Prostate gland (tissue), 2 donors: Measurements from ENCODE around the gene PCNT.

Experiments used
- POLR2A ChIP-seq: fragments of 450-650 bp; IDR thresholded peaks from one replicate; pipeline ENCODE4 v1.6.1; 2016; ENCODE audit warnings: antibody characterized with exemption, mild to moderate bottlenecking
- TF ChIP-seq, protein P1 (sequence below), 4 experiments: fragments of 200-600 bp in 2 of 4; fragments of 450-650 bp in 2 of 4; sonication (generic) in 2 of 4; IDR thresholded peaks; 1 replicate in 3 of 4; 2 replicates in 1 of 4; pipeline ENCODE4 v1.5.1; 2016 to 2019; ENCODE audit warnings: antibody characterized with exemption in 4 of 4, mild to moderate bottlenecking in 2 of 4, moderate library complexity in 2 of 4

DNA sequence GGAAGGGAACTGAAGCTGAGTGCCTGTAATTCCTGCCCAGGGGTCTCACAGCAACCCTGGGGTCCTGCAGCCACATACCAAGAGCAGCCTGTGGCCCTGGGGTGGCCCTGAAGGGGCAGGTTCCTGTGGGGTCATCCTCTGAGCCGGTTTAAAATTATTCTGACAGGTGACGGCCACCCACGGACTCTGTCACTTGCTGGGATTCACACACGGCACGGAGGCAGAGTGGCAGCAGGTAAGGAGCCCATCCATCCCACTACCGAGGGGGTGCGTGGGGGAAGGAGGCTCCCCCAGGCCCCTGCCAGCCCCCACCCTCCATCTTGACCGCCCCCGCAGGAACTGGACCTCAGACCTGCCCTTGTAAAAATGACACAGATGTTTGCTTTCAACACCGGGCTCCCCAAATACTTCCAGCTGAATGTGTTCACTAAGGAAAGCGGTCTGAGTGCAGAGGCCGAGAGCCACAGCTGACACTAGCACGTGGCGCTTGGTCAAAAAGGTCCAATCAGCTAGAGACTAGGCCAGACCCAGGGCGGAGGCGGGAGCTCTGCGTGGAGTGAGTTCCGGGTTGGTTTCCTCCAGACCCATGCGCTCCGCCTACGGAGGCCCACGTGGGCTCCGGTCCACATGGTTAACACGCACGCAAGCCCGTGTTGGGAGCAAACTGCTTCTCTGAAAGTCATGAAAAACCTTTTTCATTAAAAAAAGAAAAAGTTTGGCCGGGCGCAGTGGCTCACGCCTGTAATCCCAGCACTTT lies 27.8 kb upstream of the PCNT start:
- TF ChIP-seq, protein P1, sequence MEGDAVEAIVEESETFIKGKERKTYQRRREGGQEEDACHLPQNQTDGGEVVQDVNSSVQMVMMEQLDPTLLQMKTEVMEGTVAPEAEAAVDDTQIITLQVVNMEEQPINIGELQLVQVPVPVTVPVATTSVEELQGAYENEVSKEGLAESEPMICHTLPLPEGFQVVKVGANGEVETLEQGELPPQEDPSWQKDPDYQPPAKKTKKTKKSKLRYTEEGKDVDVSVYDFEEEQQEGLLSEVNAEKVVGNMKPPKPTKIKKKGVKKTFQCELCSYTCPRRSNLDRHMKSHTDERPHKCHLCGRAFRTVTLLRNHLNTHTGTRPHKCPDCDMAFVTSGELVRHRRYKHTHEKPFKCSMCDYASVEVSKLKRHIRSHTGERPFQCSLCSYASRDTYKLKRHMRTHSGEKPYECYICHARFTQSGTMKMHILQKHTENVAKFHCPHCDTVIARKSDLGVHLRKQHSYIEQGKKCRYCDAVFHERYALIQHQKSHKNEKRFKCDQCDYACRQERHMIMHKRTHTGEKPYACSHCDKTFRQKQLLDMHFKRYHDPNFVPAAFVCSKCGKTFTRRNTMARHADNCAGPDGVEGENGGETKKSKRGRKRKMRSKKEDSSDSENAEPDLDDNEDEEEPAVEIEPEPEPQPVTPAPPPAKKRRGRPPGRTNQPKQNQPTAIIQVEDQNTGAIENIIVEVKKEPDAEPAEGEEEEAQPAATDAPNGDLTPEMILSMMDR (IDR thresholded peaks at IDR 0.05) = no peak
- TF ChIP-seq POLR2A = no peak
